HG03457 (cell line): Measurements from ENCODE around the gene C3orf22.

Experiments used
- ATAC-seq: cut with Tn5 transposase; IDR thresholded peaks from one replicate; pipeline ENCODE4 v1.9.1; 2021; ENCODE audit warnings: moderate number of reproducible peaks; ENCODE audit not compliant: unreplicated experiment

The C3orf22 gene

DNA sequence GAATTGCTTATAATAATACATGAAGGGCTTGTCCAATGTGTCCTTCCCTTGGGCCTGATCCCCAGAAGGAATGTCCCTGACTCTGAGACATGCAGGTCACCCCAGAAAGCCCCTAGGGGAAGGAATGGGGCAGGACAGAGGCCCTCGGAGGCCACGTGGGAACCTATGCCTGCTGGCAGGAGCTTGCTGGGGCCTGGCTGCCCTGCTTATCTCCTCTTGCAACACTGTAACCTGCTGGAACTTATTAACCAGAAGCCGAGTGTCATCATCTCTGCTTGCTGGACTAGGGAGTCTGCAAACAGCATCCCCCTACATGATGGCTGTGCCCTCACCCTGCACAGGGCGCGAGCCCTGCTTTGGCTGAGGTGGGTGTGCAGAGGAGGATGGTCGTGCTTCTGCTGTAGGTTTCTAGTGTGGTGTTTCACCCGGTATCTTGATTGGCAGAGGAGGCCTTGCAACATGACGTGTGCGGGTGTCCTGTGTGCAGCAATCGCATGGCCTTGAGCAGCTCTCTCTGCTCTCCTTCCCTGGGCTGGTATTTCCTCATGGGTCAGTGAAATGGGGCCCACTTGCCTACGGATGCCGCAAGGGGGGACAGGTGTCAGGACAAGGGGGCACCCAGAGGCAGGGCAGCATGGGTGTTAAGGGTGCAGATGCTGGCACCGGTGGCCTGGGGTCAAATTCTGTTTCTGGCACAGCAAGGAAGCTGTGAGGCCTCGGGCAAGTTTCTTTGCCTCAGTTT, 29.8 kb downstream of the C3orf22 start:
- no peak for ATAC-seq

DNA sequence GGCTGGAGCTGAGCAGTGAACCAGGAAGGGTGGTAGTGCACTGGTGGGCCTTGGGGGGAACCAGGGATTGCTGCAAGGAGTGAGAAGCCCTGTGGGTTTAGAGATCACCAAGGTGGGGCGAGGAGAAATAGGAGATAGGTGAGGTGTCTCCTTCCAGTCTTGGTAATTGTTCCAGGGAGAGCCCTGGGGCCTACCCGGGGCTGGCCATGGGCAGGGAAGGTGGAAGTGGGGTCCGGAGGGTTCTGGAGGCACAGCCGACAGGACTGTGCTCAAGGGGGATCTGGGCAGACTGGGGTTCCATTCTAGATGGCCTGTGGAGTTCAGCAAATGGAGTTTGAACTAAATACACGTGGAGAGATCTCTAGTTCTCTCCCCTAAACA, 30.3 kb downstream of the C3orf22 start:
- ATAC-seq: no peak

DNA sequence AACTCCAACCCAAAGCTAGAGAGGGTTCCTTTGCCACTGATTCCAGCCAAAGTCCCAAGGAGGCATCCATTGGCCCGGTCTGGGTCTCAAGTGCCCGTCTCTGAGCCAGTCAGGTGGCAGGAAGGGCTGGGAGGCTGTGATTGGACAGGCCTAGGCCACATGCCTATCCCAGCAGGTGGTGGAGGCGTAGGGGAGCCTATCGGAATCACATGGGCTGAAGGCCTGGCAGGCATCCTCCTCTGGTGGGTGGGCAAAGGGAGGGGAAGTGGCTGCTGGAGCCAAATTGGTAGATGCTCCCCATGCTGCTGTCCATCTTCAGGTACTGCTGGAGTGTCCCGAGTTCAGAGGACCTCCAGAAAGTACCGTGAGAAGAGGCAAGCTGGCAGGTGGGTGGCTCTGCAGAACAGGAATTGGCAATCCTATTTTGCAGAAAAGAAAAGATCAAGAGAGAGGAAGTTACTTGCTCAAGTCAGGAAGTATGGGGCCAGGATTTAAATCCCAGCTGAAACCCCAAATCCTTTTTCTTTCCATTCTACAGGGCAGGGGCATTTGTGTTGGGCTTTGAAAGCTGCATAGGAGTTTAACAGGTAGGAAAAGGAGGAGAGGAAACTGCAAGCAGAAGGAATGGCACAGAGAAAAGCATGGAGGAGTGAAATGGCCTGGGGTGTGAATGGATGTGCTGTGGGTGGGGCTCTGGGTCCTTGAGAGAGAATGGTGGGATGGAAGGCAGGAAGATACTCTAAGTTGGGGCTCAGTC, 31.1 kb downstream of the C3orf22 start:
- ATAC-seq: no peak

DNA sequence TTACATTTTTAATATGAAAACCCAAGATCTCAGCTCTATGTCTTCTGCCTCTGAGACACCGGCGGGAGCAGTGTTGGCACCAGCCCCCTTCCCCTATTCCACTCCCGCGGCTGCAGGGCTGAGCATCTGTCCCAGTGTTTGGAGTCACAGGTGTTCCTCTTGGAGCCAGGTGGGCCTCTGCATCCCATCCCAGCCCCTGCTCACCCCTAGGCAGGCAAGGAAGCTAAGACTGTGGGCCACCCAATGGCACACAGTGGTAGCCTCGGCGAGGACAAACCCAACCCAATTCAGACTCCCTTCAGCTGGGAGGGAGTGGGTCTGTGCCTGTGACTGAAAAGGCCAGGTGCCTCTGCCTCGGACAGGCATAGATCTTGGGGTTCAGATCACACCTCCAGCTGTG, 31.7 kb downstream of the C3orf22 start:
- no peak for ATAC-seq

DNA sequence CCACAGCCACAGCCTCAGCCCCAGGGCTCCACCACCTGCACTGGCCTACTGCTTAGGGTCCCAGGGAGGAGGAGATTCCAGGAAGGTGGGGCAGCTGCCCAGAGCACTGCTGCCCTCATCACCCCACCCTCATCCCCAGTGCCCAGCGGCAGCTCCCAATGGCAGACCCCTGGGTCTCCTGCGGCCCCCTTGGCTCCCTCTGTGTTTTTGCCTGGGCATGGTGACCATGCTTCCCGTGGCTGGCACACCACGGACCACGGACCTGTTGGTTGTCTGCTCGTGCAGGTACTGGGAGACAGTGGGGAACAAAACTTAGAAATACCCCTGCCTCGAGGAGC, 32.1 kb downstream of the C3orf22 start:
- no peak for ATAC-seq

DNA sequence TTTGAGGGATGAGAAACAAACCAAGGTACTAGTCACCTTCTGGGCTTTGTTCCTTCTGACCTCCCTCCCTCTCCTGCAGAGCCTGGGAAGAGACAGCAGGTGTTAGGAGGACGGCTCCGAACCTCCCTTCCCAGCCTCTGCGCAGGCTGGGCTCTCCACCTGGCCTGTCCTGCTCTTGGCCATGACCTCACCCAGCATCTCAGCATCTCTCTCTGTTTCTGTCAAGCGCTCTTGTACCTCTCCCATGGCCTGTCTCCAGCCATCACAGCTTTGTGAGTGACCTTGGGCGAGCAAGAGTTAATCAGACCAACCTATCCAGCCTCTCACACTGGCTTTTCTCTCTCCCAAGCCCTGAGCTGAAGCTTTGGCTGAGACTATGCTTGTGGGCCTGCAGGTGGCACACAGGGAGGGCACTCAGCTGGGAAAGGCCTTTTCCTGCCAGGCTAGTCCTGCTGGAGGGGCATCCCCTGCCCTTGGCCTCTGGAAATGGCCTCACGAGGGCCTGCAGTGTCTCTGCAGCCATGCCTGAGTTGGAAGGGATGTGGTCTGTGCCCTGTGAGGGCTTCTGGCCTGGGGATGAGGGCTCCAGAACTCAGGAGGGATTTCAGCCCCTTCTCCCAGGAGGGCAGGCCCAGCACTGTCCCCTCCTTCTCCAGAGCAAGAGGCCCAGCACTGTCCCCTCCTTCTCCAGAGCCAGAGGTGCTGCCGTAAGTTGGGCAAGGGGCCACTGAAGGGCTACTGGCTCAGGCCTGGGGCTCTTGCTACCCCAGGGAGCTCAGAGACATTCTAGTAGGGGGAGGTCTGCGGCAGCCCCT, 32.7 kb downstream of the C3orf22 start:
- no peak for ATAC-seq

DNA sequence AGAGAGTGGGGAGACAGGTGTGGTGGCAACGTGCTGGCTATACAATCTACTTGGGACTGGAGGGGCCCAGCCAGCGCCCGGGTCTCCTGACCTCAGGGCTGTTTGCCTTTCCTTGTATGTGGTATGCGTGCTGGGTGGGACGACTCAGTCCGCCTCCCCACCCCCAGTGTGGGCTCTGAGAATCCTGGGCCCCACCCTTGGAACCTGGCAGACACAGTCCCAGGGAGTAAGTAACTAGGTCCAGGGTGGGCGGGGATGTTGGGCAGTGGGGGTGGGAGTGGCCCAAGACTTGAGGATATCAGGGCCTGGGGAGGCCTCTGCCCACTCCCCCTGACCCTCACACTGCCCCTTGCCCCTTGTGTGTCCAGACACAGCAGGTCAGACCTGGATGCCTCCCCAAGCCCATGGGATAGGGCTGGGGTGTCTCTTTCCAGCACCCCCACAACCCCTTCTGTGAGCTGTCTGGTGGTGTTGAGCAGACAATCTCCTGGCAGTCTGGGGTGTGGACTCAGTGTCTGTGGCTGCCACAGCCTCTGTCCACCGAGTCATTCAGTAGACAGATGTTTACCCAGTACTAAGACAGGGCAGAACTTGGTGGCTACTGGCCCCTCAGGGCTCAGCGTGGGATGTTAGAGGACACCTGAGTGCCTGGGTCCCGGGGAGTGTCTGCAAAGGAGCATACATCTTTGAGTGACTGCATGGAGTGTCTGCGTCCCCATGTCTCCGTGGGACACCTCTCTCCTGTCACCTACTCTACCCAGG, 33.5 kb downstream of the C3orf22 start:
- ATAC-seq: no peak

DNA sequence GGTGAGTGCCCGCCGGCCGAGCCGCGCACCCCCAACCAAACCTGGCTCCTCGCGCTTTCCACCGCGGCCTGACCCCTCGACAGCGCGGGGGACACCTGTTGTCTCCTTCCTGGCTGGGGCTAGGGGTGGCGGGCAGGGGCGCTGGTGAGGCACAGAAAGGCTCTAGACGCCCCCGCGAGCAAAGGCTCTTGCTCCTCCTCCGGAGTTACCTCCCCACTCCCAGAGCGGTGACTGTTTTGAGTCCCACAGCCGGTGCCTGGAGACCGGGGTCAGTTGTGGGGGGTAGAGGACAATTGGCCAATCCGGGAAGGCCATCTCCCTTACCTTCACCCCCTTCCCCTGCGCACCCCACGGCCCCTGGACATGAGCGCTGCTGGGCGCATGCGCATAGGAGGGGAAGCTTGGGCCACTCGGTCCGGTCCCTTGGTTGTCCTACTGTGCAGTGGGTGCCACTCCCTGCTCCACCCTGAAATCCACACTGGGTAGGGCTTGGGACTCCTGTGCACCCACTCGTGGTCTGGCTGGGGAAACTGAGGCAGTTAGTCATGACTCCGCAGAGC, 34.2 kb downstream of the C3orf22 start:
- no peak for ATAC-seq

DNA sequence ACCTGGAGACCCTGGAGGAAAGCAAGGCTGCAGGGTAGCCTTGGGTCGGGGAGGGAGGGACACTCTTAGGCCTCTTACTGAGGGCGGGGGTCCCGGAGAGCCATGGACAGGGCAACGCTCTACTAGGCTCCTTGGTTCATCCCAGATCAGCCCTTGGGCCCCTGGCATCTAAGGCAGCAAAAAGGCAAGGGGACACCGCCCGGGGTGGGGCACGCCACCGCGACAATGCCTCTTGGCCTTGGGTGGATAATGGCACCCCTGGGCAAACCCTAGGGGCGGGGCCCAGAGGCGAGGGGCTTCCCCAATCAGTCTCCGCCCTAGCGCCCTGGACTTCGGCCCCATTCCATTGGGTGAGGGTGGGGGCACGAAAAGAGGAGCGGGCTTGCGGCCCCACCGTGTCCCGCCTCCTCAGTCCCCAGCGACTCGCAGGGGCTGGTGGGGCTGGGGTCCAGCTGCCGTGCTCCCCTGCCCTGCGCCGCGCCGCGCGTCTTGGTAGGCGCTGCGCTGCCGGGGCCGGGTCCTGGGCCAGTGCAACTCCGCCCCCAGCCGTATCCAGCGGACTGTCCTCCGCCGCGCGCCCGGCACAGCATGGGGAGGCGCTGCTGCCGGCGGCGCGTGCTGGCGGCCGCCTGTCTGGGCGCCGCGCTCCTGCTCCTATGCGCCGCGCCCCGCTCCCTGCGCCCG, 34.8 kb downstream of the C3orf22 start, which contains the start of gene CHST13:
Gene CHST13, plus strand, starts transcription at position 411 of the 684 bp plus-strand sequence. Its CDS starts 178 bp downstream, at position 589.
- ATAC-seq: no peak

DNA sequence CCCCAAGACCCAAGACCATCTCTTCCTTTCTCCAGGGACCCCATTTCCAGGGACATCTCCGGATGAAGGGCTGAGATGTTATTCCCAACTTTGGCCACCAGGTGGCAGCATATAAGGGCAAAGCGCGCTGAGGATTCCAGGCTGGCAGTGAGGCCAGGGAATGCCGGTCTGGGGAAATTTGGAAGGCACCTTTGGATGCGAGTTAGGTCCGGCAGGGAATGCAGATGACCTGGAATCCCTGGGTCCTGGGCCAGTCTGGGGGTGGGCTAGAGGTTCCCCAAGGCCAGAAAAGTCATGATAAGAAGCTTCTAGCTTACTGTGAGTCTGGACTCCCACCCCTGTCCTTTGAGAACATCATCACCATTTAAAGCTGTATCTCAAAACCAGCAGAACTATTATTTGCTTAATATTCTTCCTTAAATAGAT, 36.4 kb downstream of the C3orf22 start:
- no peak for ATAC-seq

DNA sequence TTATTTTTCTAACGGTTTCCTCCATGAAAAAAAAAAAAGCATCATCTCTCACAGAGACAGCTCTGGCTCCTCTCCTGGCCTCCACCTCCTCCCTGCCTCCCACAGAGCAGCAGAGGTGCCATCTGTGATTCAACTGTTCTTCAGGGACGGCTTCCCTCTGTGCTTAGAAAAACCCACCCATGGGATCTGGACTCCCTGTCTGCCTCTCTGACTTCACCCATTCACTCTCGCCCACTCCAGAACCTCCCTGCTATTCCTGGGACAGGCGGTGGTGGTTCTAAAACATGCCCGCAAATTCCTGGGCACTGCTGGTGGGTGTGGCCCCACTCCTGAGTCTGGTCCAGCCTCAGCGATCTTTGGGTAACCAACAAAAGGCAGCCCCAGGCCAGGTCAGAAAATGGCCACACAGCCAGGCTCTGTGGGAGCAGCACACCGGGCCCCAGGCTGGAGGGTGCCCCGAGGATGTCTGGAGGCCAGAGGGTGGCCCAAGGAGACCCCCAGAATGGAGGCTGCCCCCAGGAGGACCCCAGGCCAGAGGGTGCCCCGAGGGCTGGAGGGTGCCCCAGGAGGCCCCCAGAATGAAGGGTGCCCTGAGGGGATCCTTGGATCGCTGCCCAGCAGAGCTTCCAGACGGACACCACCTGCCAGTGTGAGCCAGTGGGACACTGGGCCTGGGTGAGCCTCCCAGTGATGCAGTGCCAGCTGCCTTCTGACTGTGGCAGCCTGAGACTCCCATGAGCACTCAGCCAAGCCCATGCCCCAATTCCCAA, 37.4 kb downstream of the C3orf22 start:
- no peak for ATAC-seq

DNA sequence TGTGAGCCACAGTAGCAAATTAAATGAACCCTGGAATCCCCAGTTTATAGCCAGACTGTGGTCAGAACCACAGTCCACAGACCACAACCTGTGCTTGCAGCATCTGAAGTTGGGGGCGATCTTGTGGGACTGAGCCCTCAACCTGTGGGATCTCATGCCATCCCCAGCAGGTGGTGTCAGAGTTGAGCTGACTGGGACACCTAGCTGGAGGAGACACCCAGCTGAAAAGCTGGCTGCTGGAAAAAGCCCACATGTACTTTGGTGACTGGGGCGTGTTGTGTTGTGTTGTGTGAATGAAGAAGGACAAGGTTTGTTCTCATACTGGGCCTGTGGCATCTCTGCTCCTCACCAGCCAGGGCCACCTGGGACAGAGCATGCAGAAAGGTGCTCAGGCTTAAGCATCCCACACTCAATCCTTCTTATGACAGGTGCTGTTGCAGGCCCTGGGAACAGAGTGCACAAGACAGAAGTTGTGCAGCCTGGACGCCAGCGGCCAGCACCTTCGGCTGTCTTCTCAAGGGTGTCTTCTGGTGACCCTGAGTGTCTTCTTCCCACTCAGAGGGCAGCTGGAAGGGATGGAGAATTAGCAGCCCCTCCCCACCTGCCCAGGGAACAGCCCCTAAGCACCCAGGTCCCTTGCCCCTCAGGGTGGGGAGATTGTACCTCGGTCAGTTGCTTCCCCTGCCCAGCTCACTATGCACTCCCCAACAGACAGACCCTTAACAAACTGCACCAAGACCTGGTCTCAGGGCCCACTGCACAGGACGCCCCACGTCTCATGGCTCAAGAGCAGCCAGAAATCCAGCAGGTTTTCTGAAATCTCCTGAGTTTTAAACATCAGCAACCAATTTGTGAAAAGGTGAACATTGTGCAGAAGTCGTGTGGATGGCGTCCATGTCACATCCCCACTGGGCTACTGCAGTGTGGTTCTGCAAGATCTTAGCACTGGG, 39.0 kb downstream of the C3orf22 start:
- ATAC-seq: no peak

DNA sequence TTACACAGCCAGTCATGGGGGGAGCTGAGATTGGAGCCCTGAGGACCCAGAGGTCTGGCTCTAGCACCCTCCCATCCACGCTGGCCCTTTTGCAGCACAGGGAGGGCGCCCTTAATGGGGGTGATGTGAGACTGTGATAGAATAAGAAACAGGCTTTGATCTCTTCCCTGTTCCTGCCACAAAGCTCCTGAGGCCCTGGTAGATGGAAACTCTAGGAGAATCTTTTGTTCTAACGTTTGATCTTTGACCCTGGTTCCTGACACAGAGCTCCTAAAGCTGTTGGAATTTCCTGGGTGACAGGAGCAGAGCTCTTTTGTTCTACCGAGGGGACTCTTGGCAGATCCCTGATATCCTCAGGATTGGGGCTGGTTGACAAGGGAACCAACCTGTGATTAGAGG, 40.0 kb downstream of the C3orf22 start:
- ATAC-seq: no peak

DNA sequence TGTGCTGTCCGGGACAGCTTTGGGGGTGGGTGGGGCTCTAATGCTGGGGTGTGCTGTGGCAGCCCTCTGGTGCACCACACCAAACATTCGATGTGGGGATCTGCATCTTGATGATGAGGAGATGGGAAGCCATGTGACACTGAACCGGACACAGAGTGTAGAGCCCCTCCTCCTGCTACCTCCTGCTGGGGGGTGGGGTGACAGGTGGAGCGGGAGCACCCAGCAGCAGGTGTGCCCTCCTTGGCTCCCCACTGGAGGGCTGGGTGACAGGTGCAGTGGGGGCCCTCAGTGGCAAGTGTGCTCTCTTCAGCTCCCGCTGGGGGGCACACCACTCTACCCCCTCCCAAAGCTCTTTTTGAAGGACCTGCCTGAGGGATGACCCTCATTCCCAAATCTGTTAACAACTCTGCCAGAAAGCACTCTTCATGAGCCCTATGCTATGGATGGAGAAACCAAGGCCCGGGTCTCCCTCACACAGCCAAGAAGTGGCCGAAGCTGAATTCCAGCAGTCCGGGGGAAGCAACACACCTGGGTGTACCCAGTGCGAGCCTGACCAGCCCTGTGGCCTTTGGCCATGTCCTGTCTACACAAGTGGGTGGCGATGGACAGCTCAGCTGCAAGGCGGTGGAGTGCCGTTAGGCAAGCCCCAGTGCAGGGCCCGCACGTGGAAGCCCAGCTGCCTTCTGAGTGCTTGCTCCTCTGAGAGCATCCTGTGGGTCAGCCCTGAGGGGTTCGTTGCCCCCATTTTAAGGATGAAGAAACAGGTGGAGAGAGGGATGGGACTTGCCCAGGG, 40.5 kb downstream of the C3orf22 start:
- no peak for ATAC-seq

DNA sequence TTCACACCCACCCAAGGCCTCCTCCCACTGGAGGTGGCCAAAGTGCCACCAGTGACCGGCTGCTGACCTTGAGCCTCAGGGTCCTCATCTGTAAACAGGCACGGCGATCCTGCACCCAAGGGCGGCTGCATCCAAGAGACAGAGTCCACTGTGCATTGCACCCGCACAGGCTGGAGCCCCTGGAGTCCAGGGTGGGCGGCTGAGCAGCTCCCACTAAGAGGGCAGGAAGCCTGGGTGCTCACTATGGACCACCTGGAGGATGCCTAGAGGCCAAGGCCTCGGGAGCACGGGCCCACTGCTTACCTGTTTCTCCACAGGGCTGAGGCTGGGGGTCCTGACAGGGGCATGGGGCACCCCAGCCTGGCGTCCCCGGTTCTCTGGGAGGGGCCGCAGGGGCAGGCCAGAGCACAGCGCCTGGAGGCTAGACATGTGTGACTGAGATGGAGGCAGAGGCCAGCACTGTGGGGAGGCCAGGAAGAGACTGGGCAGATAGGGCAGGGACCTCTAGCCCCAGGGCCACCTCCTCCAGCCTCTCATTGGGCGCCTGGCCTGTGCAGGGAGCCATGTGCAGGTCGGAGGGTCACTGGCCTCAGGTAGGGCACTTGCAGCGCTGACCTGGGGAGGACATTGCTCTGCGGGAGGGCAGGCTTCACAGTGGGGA, 41.3 kb downstream of the C3orf22 start, which contains the start of gene UROC1:
Gene UROC1, minus strand, starts transcription at position 483 of the 661 bp plus-strand sequence. Its CDS starts 54 bp downstream, at position 429.
- ATAC-seq: no peak

DNA sequence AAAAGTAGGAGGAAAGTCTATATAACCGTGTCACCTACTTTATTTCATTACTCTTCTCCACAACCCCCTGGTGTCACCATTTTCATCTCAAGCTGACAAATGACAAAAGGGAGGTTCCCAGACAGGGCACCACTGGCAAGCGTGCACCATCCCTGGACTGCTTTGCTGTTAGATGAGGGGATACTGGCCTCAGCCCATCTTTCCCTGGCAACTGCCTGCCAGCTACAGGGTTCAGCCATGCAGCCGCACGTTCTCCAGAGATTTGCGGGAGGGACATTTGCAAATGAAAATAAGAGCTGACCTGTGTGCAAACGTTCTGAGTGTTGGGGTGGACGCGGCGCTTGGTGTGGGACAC, 41.8 kb downstream of the C3orf22 start:
- no peak for ATAC-seq
